Spinal cord (tissue), 10 donors: ENCODE data around the gene FTCD. TPM values are rescaled to one million over a fixed set of nuclear protein-coding genes. Genes with fewer than 3 reads are reported as not detected.
"Not testable (repeated sequence)": the region's sequence is repeated elsewhere in the genome, so short reads cannot be mapped to it uniquely, and the experiment has no call there.

Source experiments
- DNase-seq, 6 donors: peaks; one replicate each; pipeline versions ENCODE4 v3.0.0 to v3.0.0-alpha.2; 2013 to 2015; ENCODE audit warnings: low spot score in 6 of 6, low read depth in 4 of 6
- H3K27ac ChIP-seq: one replicate; pipeline ENCODE4 v1.5.1; 2013; ENCODE audit warnings: low read depth, low read length, control low read depth
- H3K27me3 ChIP-seq: one replicate; pipeline ENCODE4 v1.6.1; 2013; ENCODE audit warnings: low read length; ENCODE audit not compliant: control insufficient read depth, insufficient read depth
- H3K36me3 ChIP-seq: one replicate; pipeline ENCODE4 v1.6.1; 2013; ENCODE audit warnings: low read length; ENCODE audit not compliant: control insufficient read depth, insufficient read depth
- H3K4me1 ChIP-seq: one replicate; pipeline ENCODE4 v1.6.1; 2013; ENCODE audit warnings: low read length; ENCODE audit not compliant: control insufficient read depth, insufficient read depth
- H3K4me3 ChIP-seq: one replicate; pipeline ENCODE4 v1.5.1; 2013; ENCODE audit warnings: low read depth, low read length, control low read depth
- H3K9me3 ChIP-seq: one replicate; pipeline ENCODE4 v1.6.1; 2013; ENCODE audit warnings: low read length; ENCODE audit not compliant: control insufficient read depth, insufficient read depth
- WGBS: methylation state at CpG from one replicate; pipeline ENCODE4 v1.1.5; 2013; ENCODE audit warnings: missing lambda C conversion rate; ENCODE audit not compliant: insufficient coverage; 5-methylcytosine and 5-hydroxymethylcytosine counted together
- polyA plus RNA-seq, 2 donors: library from polyadenylated mRNA; unstranded; fragments of 120-200 nt; gene quantifications; one replicate each; pipeline ENCODE4 v1.2.1, GENCODE V29; 2013; ENCODE audit not compliant: insufficient read length in 2 of 2
- total RNA-seq, 2 donors: library from RNA; depleted of rRNA in 1 of 2; stranded (reverse); fragments of 120-200 nt in 1 of 2; fragments of >200 nt in 1 of 2; gene quantifications; one replicate each; pipeline versions ENCODE4 v1.2.3 to v1.2.4, GENCODE V29; 2013 to 2014
- donor health status: healthy.

Gene FTCD
- total and polyA plus RNA-seq, 4 donors, result 0.50 to 6.0 (median 3.4) TPM

- DNase-seq, result no peak
- H3K4me1 ChIP-seq, result no peaks in the 10 kb centered on the region
- H3K4me3 ChIP-seq, result no peak overlapping the region
- H3K27ac ChIP-seq, result no peak overlapping the region
- H3K9me3 ChIP-seq, result peaks cover 3% of the 10 kb centered on the region
- WGBS, result 95% methylated on average over 9 of the region's 12 CpGs
- H3K27me3 ChIP-seq, result no peaks in the 10 kb centered on the region
- H3K36me3 ChIP-seq, result peaks cover 20% of the 10 kb centered on the region
These were observed 44.2 kb downstream of the FTCD start for GRCh38 chr21:46111193-46111571.

- Histone ChIP-seq H3K4me1 (no peaks in the 10 kb centered on the region), H3K27me3 (no peaks in the 10 kb centered on the region), H3K36me3 (peaks cover 14% of the 10 kb centered on the region), H3K9me3 (peaks cover 3% of the 10 kb centered on the region), H3K4me3 (no peak overlapping the region), H3K27ac (no peak overlapping the region)
- no peak for DNase-seq
- 83% methylated on average over 19 of the region's 20 CpGs for WGBS
These were observed 44.7 kb downstream of the FTCD start for GRCh38 chr21:46110499-46111192.

GRCh38 chr21:46109313-46110221 lies 45.8 kb downstream of the FTCD start:
- no peak overlapping the region for H3K27ac ChIP-seq
- H3K27me3 ChIP-seq, result no peaks in the 10 kb centered on the region
- H3K4me3 ChIP-seq, result no peak overlapping the region
- no peak for DNase-seq
- H3K9me3 ChIP-seq, result peaks cover 3% of the 10 kb centered on the region
- peaks cover 14% of the 10 kb centered on the region for H3K36me3 ChIP-seq
- no peaks in the 10 kb centered on the region for H3K4me1 ChIP-seq
- WGBS, result 82% methylated on average over 16 of the region's 19 CpGs

- no peak overlapping the region for H3K4me3 ChIP-seq
- DNase-seq, result no peak
- peaks cover 14% of the 10 kb centered on the region for H3K36me3 ChIP-seq
- peaks cover 5% of the 10 kb centered on the region for H3K9me3 ChIP-seq
- 87% methylated on average over 9 of the region's 9 CpGs for WGBS
- H3K27ac ChIP-seq, result no peak overlapping the region
- no peaks in the 10 kb centered on the region for H3K4me1 ChIP-seq
- H3K27me3 ChIP-seq, result no peaks in the 10 kb centered on the region
These were observed 46.5 kb downstream of the FTCD start for GRCh38 chr21:46108827-46109312.

GRCh38 chr21:46107376-46107775 lies 48.0 kb downstream of the FTCD start:
- H3K4me1 ChIP-seq, DNase-seq, H3K36me3 ChIP-seq, H3K27me3 ChIP-seq, H3K9me3 ChIP-seq, H3K27ac ChIP-seq, H3K4me3 ChIP-seq: not testable (repeated sequence)
- WGBS, result 29% methylated on average over 1 of the region's 2 CpGs

DNA sequence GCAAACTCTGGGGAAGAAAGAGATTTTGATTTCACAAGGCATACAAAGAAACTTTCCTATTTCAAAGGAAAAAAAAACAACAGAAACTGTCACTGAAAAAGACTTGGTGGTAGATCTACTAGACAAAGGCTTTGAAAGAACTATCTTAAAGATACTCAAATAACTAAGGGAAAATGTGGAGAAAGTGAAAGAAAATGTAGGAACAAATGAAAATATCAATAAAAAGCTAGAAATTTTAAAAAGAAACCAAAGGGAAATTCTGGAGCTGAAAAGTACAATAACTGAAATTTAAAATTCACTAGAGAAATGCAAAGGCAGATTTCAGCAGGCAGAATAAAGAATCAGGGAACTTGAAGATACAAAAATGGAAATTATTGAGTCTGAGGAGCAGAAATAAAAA lies 51.3 kb downstream of the FTCD start:
- Histone ChIP-seq H3K36me3 (no peaks in the 10 kb centered on the region), H3K4me1 (peaks cover 4% of the 10 kb centered on the region), H3K9me3 (peaks cover 8% of the 10 kb centered on the region), H3K27ac (no peak overlapping the region), H3K27me3 (peaks cover 19% of the 10 kb centered on the region), H3K4me3 (no peak overlapping the region)
- no peak for DNase-seq

GRCh38 chr21:46100906-46101305 lies 54.5 kb downstream of the FTCD start:
- peaks cover 26% of the 10 kb centered on the region for H3K27me3 ChIP-seq
- no peaks in the 10 kb centered on the region for H3K36me3 ChIP-seq
- DNase-seq, result no peak
- peaks cover 7% of the 10 kb centered on the region for H3K4me1 ChIP-seq
- H3K27ac ChIP-seq, result no peak overlapping the region
- peaks cover 5% of the 10 kb centered on the region for H3K9me3 ChIP-seq
- H3K4me3 ChIP-seq, result no peak overlapping the region
- 100% methylated on average over 1 of the region's 4 CpGs for WGBS

DNA sequence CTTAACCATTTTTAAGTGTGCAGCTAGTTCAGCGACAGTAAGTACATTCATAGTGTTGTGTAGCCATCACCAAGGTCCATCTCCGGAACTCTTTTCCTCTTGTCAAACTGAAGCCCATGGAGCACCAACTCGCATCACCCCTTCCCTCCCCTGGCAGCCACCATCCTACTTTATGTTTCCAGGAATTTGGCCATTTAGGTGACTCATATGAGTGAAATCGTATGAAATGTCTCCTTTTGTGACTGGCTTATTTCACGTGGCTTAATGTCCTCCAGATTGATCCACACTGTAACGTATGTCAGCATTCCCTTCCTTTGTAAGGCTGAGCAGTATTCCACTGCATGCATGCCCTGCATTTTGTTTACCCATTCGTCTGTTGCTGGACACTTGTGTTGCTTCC lies 55.0 kb downstream of the FTCD start:
- Histone ChIP-seq H3K27ac (no peak overlapping the region), H3K27me3 (peaks cover 26% of the 10 kb centered on the region), H3K9me3 (peaks cover 5% of the 10 kb centered on the region), H3K4me1 (peaks cover 7% of the 10 kb centered on the region), H3K36me3 (no peaks in the 10 kb centered on the region), H3K4me3 (no peak overlapping the region)
- DNase-seq, result no peak
- WGBS, result 97% methylated on average over 4 of the region's 7 CpGs

DNA sequence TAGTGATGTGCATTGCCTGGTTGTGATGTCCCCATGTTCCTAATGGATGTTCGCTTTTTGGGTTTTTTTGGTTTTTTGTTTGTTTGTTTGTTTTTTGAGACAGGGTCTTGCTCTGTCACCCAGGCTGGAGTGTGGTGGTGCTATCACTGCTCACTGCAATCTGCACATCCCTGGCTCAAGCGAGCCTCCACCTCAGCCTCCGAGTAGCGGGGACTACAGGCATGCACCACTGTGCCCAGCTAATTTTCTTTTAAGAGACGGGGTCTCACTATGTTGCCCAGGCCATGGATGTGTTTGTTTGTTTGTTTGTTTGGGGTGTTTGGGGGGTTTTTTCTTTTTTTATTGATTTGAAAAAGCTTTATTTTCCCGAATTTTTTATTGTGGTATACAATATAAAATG lies 55.4 kb downstream of the FTCD start:
- H3K27ac ChIP-seq, result no peak overlapping the region
- WGBS, result 94% methylated on average over 4 of the region's 6 CpGs
- no peak overlapping the region for H3K4me3 ChIP-seq
- H3K4me1 ChIP-seq, result peaks cover 7% of the 10 kb centered on the region
- peaks cover 5% of the 10 kb centered on the region for H3K9me3 ChIP-seq
- DNase-seq, result no peak
- no peaks in the 10 kb centered on the region for H3K36me3 ChIP-seq
- H3K27me3 ChIP-seq, result peaks cover 26% of the 10 kb centered on the region
